ENCODE measurements around the gene IGFBPL1. TPM values are rescaled to one million over a fixed set of nuclear protein-coding genes. Genes with fewer than 3 reads are reported as not detected.

The IGFBPL1 gene
- total and polyA plus RNA-seq, 10 of the 15 experiments (the other 5 are each of a cell fraction or from before 2014, with no cell fraction given) = 0.25 TPM; not detected in 9

DNA sequence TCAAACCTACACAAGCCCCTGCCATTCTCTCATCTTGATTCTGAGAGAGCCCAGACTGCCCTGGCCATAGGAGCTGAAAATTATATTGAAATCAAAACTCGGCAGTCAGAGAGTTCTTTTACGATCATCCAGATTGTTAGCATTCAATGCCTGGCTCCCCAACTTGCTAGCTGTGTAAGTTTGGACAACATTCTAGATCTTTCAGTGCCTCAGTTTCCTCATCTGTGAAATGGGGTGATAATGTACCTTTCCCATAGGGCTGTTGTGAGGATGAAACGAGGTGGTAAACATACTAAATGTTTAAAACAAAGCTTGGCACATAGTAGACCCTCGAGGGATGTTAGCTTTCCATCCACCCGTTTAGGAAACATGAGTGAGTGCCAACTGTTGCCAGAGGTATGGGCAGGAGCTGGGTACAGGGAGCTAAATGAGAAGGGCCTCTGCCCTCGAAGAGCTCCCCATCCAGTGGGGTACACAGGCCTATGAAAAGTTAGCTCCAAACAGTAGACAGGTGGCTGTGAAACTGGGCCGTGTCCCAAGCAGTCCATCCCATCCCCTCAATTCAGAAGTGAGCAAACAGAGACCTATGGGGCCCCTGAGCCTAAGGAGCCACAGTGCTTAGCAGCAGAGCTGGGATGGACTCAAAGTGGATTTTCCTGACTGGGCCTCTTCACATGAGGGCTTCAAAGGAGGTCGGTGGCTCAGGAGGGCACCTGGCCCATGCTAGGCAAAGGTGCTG lies 17.3 kb upstream of the IGFBPL1 start:
- ChIA-PET POLR2A (interaction anchor here (0.7 kb wide), 1 partner anchor 13 kb away, joined by 3 read pairs; no protein-coding TSS in a partner anchor), RAD21 (ENCODE audit: unreplicated experiment) (no interaction called here), CTCF (interaction anchor here (0.6 to 3.8 kb wide), 5 partner anchors 9 to 200 kb away, joined by 3 to 13 read pairs (median 6); no protein-coding TSS in a partner anchor), SMC1A (ENCODE audit: uncharacterized antibody, unreplicated experiment) (interaction anchor here (1.0 to 1.5 kb wide), 5 partner anchors 8 to 230 kb away, joined by 3 to 6 read pairs (median 3); no protein-coding TSS in a partner anchor)
- H3K4me2 ChIP-seq (ENCODE audit: control insufficient read depth, insufficient read depth) = no peak overlapping the region
- no peak for DNase-seq (ENCODE audit: low read depth, low spot score)
- no peak for FAIRE-seq
- no peaks in the 10 kb centered on the region for H3K36me3 ChIP-seq (ENCODE audit: control insufficient read depth in 2 of 2, insufficient read depth in 2 of 2, low read length in 1 of 2)
- in situ Hi-C loops (cut with MboI) (no loop called here), intact Hi-C loops (cut with micrococcal nuclease; ENCODE audit: unreplicated experiment) (loop anchor here (10.0 kb wide), 1 partner anchor 73 kb away; no protein-coding TSS in a partner anchor)
- no peak overlapping the region for H3K27ac ChIP-seq (ENCODE audit: control insufficient read depth, insufficient read depth)
- H3K27me3 ChIP-seq (replicated peaks in 1 of 2; ENCODE audit: control insufficient read depth in 2 of 2, insufficient read depth in 2 of 2, low read length in 1 of 2) = no peaks in the 10 kb centered on the region; a peak in 1 of 4 replicates
- no TSS peak for BruUV-seq (replicated peaks)
- 14% methylated on average over 8 of the region's 8 CpGs for WGBS (ENCODE audit: insufficient coverage, insufficient replicate concordance, low lambda C conversion rate, missing lambda C conversion rate)
- TF ChIP-seq, protein P1, sequence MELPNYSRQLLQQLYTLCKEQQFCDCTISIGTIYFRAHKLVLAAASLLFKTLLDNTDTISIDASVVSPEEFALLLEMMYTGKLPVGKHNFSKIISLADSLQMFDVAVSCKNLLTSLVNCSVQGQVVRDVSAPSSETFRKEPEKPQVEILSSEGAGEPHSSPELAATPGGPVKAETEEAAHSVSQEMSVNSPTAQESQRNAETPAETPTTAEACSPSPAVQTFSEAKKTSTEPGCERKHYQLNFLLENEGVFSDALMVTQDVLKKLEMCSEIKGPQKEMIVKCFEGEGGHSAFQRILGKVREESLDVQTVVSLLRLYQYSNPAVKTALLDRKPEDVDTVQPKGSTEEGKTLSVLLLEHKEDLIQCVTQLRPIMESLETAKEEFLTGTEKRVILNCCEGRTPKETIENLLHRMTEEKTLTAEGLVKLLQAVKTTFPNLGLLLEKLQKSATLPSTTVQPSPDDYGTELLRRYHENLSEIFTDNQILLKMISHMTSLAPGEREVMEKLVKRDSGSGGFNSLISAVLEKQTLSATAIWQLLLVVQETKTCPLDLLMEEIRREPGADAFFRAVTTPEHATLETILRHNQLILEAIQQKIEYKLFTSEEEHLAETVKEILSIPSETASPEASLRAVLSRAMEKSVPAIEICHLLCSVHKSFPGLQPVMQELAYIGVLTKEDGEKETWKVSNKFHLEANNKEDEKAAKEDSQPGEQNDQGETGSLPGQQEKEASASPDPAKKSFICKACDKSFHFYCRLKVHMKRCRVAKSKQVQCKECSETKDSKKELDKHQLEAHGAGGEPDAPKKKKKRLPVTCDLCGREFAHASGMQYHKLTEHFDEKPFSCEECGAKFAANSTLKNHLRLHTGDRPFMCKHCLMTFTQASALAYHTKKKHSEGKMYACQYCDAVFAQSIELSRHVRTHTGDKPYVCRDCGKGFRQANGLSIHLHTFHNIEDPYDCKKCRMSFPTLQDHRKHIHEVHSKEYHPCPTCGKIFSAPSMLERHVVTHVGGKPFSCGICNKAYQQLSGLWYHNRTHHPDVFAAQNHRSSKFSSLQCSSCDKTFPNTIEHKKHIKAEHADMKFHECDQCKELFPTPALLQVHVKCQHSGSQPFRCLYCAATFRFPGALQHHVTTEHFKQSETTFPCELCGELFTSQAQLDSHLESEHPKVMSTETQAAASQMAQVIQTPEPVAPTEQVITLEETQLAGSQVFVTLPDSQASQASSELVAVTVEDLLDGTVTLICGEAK (IDR thresholded peaks at IDR 0.05; ENCODE audit: borderline replicate concordance) = no peak
- TF ChIP-seq ZNF217 (IDR thresholded peaks at IDR 0.05) (no peak), RAD21 (IDR thresholded peaks at IDR 0.05; ENCODE audit: insufficient read depth, low read depth, low read length) (no peak), FOS (IDR thresholded peaks at IDR 0.05; ENCODE audit: borderline replicate concordance, extremely low read depth, insufficient read length) (no peak), HDAC2 (IDR thresholded peaks at IDR 0.05) (no peak), WRNIP1 (IDR thresholded peaks at IDR 0.05; ENCODE audit: borderline replicate concordance, low read depth, low read length) (no peak), ZNF384 (IDR thresholded peaks at IDR 0.05; ENCODE audit: borderline replicate concordance, low read depth, low read length) (no peak), SMAD1 (IDR thresholded peaks at IDR 0.05; ENCODE audit: low read depth, partially characterized antibody) (no peak), CHD2 (IDR thresholded peaks at IDR 0.05; ENCODE audit: borderline replicate concordance, low read depth, low read length) (no peak), HDAC6 (IDR thresholded peaks at IDR 0.05; ENCODE audit: unreplicated experiment) (no peak), BCL11A (IDR thresholded peaks at IDR 0.05; ENCODE audit: low read depth, low read length) (no peak), BHLHE40 (IDR thresholded peaks at IDR 0.05; ENCODE audit: borderline replicate concordance in 1 of 2, low read depth in 2 of 2, low read length in 1 of 2) (no peak), RUNX3 (IDR thresholded peaks at IDR 0.05; ENCODE audit: low read length) (no peak)
- TF ChIP-seq, protein P2, sequence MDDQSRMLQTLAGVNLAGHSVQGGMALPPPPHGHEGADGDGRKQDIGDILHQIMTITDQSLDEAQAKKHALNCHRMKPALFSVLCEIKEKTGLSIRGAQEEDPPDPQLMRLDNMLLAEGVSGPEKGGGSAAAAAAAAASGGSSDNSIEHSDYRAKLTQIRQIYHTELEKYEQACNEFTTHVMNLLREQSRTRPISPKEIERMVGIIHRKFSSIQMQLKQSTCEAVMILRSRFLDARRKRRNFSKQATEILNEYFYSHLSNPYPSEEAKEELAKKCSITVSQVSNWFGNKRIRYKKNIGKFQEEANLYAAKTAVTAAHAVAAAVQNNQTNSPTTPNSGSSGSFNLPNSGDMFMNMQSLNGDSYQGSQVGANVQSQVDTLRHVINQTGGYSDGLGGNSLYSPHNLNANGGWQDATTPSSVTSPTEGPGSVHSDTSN (IDR thresholded peaks at IDR 0.05; ENCODE audit: insufficient replicate concordance, low read depth, low read length) = no peak
- TF ChIP-seq, protein P3, sequence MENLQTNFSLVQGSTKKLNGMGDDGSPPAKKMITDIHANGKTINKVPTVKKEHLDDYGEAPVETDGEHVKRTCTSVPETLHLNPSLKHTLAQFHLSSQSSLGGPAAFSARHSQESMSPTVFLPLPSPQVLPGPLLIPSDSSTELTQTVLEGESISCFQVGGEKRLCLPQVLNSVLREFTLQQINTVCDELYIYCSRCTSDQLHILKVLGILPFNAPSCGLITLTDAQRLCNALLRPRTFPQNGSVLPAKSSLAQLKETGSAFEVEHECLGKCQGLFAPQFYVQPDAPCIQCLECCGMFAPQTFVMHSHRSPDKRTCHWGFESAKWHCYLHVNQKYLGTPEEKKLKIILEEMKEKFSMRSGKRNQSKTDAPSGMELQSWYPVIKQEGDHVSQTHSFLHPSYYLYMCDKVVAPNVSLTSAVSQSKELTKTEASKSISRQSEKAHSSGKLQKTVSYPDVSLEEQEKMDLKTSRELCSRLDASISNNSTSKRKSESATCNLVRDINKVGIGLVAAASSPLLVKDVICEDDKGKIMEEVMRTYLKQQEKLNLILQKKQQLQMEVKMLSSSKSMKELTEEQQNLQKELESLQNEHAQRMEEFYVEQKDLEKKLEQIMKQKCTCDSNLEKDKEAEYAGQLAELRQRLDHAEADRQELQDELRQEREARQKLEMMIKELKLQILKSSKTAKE (IDR thresholded peaks at IDR 0.05; ENCODE audit: low read depth, poor library complexity, severe bottlenecking) = no peak
- no peak overlapping the region for H3K4me3 ChIP-seq
- H3K4me1 ChIP-seq (ENCODE audit: control insufficient read depth, insufficient read depth, low read length) = peaks cover 4% of the 10 kb centered on the region; the same call in 1 of the 2 replicates
- no peak for ATAC-seq
- no peak overlapping the region for H2AFZ ChIP-seq (ENCODE audit: control insufficient read depth, low read depth, low read length)
- H3K9ac ChIP-seq (ENCODE audit: control insufficient read depth, insufficient read depth, low read length) = no peak overlapping the region
- no peaks in the 10 kb centered on the region for H4K20me1 ChIP-seq (ENCODE audit: control insufficient read depth, insufficient read depth)
- no peaks in the 10 kb centered on the region for H3K79me2 ChIP-seq (ENCODE audit: control insufficient read depth, insufficient read depth, low read length)
- H3K9me3 ChIP-seq (replicated peaks; ENCODE audit: control insufficient read depth, insufficient read depth, low read length) = no peaks in the 10 kb centered on the region
